Right lobe of liver (tissue), 6 donors: Measurements from ENCODE around the gene IGDCC3. TPM values are rescaled to one million over a fixed set of nuclear protein-coding genes. Genes with fewer than 3 reads are reported as not detected.

Experiments used
- ATAC-seq, 4 donors: fragments of 200-7000 bp; cut with Tn5 transposase; one replicate each; pipeline ENCODE4 v1.9.1; 2020; ENCODE audit warnings: mild to moderate bottlenecking in 4 of 4, moderate library complexity in 4 of 4
- DNase-seq, 3 donors: peaks; one replicate each; pipeline ENCODE4 v3.0.0-alpha.2; 2020
- H3K27ac ChIP-seq, 3 donors: fragments of 200-600 bp; one replicate each; pipeline ENCODE4 v1.8.0; 2022
- H3K27me3 ChIP-seq, 2 donors: fragments of 200-600 bp; one replicate each; pipeline ENCODE4 v1.8.0; 2022
- H3K36me3 ChIP-seq, 4 donors: fragments of 200-600 bp; sonication (generic) in 1 of 4; one replicate each; pipeline versions ENCODE4 v1.5.1 to v1.8.0; 2017 to 2022; ENCODE audit warnings: control low read depth in 1 of 4
- H3K4me1 ChIP-seq, 4 donors: fragments of 200-600 bp; sonication (generic) in 1 of 4; one replicate each; pipeline versions ENCODE4 v1.5.1 to v1.8.0; 2017 to 2022; ENCODE audit warnings: control low read depth in 1 of 4
- H3K4me3 ChIP-seq, 3 donors: fragments of 200-600 bp; one replicate each; pipeline ENCODE4 v1.8.0; 2022
- H3K9me3 ChIP-seq, 4 donors: fragments of 200-600 bp; sonication (generic) in 1 of 4; one replicate each; pipeline versions ENCODE4 v1.5.1 to v1.8.0; 2017 to 2022; ENCODE audit warnings: control low read depth in 1 of 4
- CTCF ChIP-seq, 4 donors: fragments of 200-600 bp in 3 of 4; fragments of 450-650 bp in 1 of 4; IDR thresholded peaks; one replicate each; pipeline versions ENCODE4 v1.5.1 to v1.8.0; 2016 to 2022; ENCODE audit warnings: antibody characterized with exemption in 4 of 4, mild to moderate bottlenecking in 2 of 4
- POLR2A ChIP-seq: fragments of 450-650 bp; IDR thresholded peaks from one replicate; pipeline ENCODE4 v1.6.1; 2017; ENCODE audit warnings: antibody characterized with exemption, mild to moderate bottlenecking
- WGBS: methylation state at CpG from one replicate; pipeline ENCODE4 v1.1.6; 2018; ENCODE audit warnings: low coverage, low lambda C conversion rate; ENCODE audit not compliant: insufficient coverage; ENCODE audit errors: missing lambda C conversion rate; 5-methylcytosine and 5-hydroxymethylcytosine counted together
- intact Hi-C, 2 donors: fragments of 100-400 bp; cut with DNase I; formaldehyde crosslinking; loops; one replicate each; pipeline versions ENCODE4 v1.11.2 to v1.14.1; 2022
- total RNA-seq, 6 experiments: library from RNA; depleted of rRNA in 2 of 6; stranded (reverse); fragments of >200 nt in 2 of 6; fragmentation: NEBNext Ultra II Directional in 3 of 6; extraction: Animal tissue kit (Norgen Biotek cat#: 25700) in 3 of 6; gene quantifications; one replicate each; pipeline versions ENCODE4 v1.1.0 to v1.2.4, GENCODE V29; 2016 to 2023
- donor health status: DM: no; HTN: yes; CAD: no.
- donor health status: DM: no; HTN: no; CAD: no.
- donor health status: DM: no; HTN: no; CAD: no.
- donor health status: DM: no; HTN: yes; CAD: no.
- donor health status: DM: no; HTN: yes; CAD: no.

Gene IGDCC3
- total RNA-seq, 6 experiments from 2014 or later = not detected

GRCh38 chr15:65412556-65412955, 34.8 kb upstream of the IGDCC3 start:
- Histone ChIP-seq H3K27ac (no peak overlapping the region), H3K4me1 (no peaks in the 10 kb centered on the region), H3K27me3 (no peaks in the 10 kb centered on the region), H3K9me3 (no peaks in the 10 kb centered on the region), H3K36me3 (no peaks in the 10 kb centered on the region), H3K4me3 (no peak overlapping the region)
- WGBS = 9% methylated on average over 1 of the region's 1 CpG
- no peak for DNase-seq
- intact Hi-C loops = no loop called here
- ATAC-seq = no peak
- no peak for TF ChIP-seq CTCF (IDR thresholded peaks at IDR 0.05)
- no peak for TF ChIP-seq POLR2A

GRCh38 chr15:65411465-65412071, 33.8 kb upstream of the IGDCC3 start:
- DNase-seq (no peak), ATAC-seq (no peak)
- no peaks in the 10 kb centered on the region for H3K9me3 ChIP-seq
- no peak overlapping the region for H3K4me3 ChIP-seq
- no peaks in the 10 kb centered on the region for H3K36me3 ChIP-seq
- H3K4me1 ChIP-seq = no peaks in the 10 kb centered on the region
- H3K27ac ChIP-seq = no peak overlapping the region
- intact Hi-C loops = no loop called here
- no peaks in the 10 kb centered on the region for H3K27me3 ChIP-seq
- 55% methylated on average over 4 of the region's 5 CpGs for WGBS
- TF ChIP-seq CTCF (IDR thresholded peaks at IDR 0.05) (no peak), POLR2A (no peak)

- Histone ChIP-seq H3K27ac (no peak overlapping the region), H3K27me3 (no peaks in the 10 kb centered on the region), H3K36me3 (no peaks in the 10 kb centered on the region), H3K4me1 (no peaks in the 10 kb centered on the region), H3K4me3 (no peak overlapping the region), H3K9me3 (no peaks in the 10 kb centered on the region)
- WGBS = no CpG with 5 or more reads among the region's 10 CpGs
- DNase-seq = no peak
- intact Hi-C loops = no loop called here
- no peak for ATAC-seq
- TF ChIP-seq CTCF (IDR thresholded peaks at IDR 0.05) (no peak), POLR2A (no peak)
Observed at GRCh38 chr15:65410972-65411371, 33.2 kb upstream of the IGDCC3 start.

- WGBS = 68% methylated on average over 6 of the region's 11 CpGs
- no peaks in the 10 kb centered on the region for H3K4me1 ChIP-seq
- H3K36me3 ChIP-seq = no peaks in the 10 kb centered on the region
- no peak overlapping the region for H3K4me3 ChIP-seq
- no peaks in the 10 kb centered on the region for H3K27me3 ChIP-seq
- TF ChIP-seq POLR2A (no peak), CTCF (IDR thresholded peaks at IDR 0.05) (no peak)
- no peaks in the 10 kb centered on the region for H3K9me3 ChIP-seq
- ATAC-seq (no peak), DNase-seq (no peak)
- intact Hi-C loops = no loop called here
- H3K27ac ChIP-seq = no peak overlapping the region
Observed at GRCh38 chr15:65410036-65410435, 32.2 kb upstream of the IGDCC3 start.
